MCF 10A (cell line): ENCODE data around the gene UBR4. TPM values are rescaled to one million over a fixed set of nuclear protein-coding genes. Genes with fewer than 3 reads are reported as not detected.

Experiments used
- BruUV-seq: library from RNA; stranded (reverse); fragments of 400-500 nt; replicated peaks from 2 replicates; lab custom pipeline; 2021; lab: Mats Ljungman, UMichigan
- CTCF ChIA-PET: fragments of 300-600 bp; sonication (Branson Sonifier 250); formaldehyde crosslinking; extraction: SDS; loops from one replicate; lab custom pipeline; 2021; ENCODE audit warnings: antibody characterized with exemption, inconsistent platforms; lab: Yijun Ruan, JAX
- POLR2A ChIA-PET: fragments of 300-600, 350-650 bp; sonication (Branson Sonifier 250); formaldehyde crosslinking; extraction: SDS; loops from one replicate; lab custom pipeline; 2020; ENCODE audit warnings: antibody characterized with exemption, inconsistent platforms; lab: Yijun Ruan, JAX
- DNase-seq: peaks from one replicate; pipeline ENCODE4 v3.0.0-alpha.2; 2018; ENCODE audit not compliant: unreplicated experiment
- H3K27ac Mint-ChIP-seq: one replicate; pipeline ENCODE4 v1.8.0; 2022; ENCODE audit warnings: mild to moderate bottlenecking, low read depth, mixed read lengths; ENCODE audit not compliant: unreplicated experiment
- H3K27me3 Mint-ChIP-seq: one replicate; pipeline ENCODE4 v1.8.0; 2022; ENCODE audit warnings: mixed read lengths; ENCODE audit not compliant: insufficient read depth, unreplicated experiment
- H3K36me3 Mint-ChIP-seq: one replicate; pipeline ENCODE4 v1.8.0; 2022; ENCODE audit warnings: mild to moderate bottlenecking, moderate library complexity, mixed read lengths; ENCODE audit not compliant: insufficient read depth, unreplicated experiment
- H3K4me1 Mint-ChIP-seq: one replicate; pipeline ENCODE4 v1.8.0; 2022; ENCODE audit warnings: mixed read lengths; ENCODE audit not compliant: insufficient read depth, unreplicated experiment
- H3K4me3 Mint-ChIP-seq: one replicate; pipeline ENCODE4 v1.8.0; 2022; ENCODE audit warnings: mild to moderate bottlenecking, moderate library complexity, mixed read lengths; ENCODE audit not compliant: unreplicated experiment
- H3K9me3 Mint-ChIP-seq: one replicate; pipeline ENCODE4 v1.8.0; 2022; ENCODE audit warnings: mixed read lengths; ENCODE audit not compliant: unreplicated experiment
- CTCF ChIP-seq: fragments of 200-600 bp; IDR thresholded peaks from one replicate; pipeline ENCODE4 v1.8.0; 2022; ENCODE audit warnings: antibody characterized with exemption, mild to moderate bottlenecking; ENCODE audit not compliant: unreplicated experiment
- intact Hi-C: fragments of 100-400 bp; cut with micrococcal nuclease; formaldehyde crosslinking; loops from 2 replicates; pipeline ENCODE4 v1.14.1; 2022
- total RNA-seq: library from RNA; stranded (reverse); gene quantifications from 2 replicates; pipeline ENCODE4 v1.2.3, GENCODE V29; 2022

The UBR4 gene
- total RNA-seq, 1 experiment from 2014 or later = 154 TPM

- no peak for TF ChIP-seq CTCF
- BruUV-seq = no TSS peak
- no peak for DNase-seq
- no peak overlapping the region for H3K4me3 Mint-ChIP-seq
- ChIA-PET CTCF (interaction anchor here (0.7 to 1.2 kb wide), 3 partner anchors 15 to 237 kb away, joined by 3 read pairs; no protein-coding TSS in a partner anchor), POLR2A (interaction anchor here (0.9 kb wide), 1 partner anchor 10 kb away, joined by 4 read pairs; no protein-coding TSS in a partner anchor)
- no peak overlapping the region for H3K27ac Mint-ChIP-seq
- H3K36me3 Mint-ChIP-seq = peaks cover 100% of the 10 kb centered on the region
- no peaks in the 10 kb centered on the region for H3K27me3 Mint-ChIP-seq
- H3K4me1 Mint-ChIP-seq = no peaks in the 10 kb centered on the region
- no peaks in the 10 kb centered on the region for H3K9me3 Mint-ChIP-seq
- intact Hi-C loops = no loop called here
Observed at GRCh38 chr1:19120070-19120469, 90.0 kb downstream of the UBR4 start.

GRCh38 chr1:19115082-19115808 lies 94.8 kb downstream of the UBR4 start:
- Mint-ChIP-seq H3K4me1 (no peaks in the 10 kb centered on the region), H3K4me3 (no peak overlapping the region), H3K9me3 (no peaks in the 10 kb centered on the region), H3K36me3 (peaks cover 94% of the 10 kb centered on the region), H3K27me3 (no peaks in the 10 kb centered on the region), H3K27ac (peak overlapping the region; percentile 54)
- no peak for TF ChIP-seq CTCF
- ChIA-PET POLR2A (interaction anchor here (0.6 to 0.9 kb wide), 2 partner anchors 13 to 96 kb away, joined by 3 to 4 read pairs; no protein-coding TSS in a partner anchor), CTCF (interaction anchor here (0.6 to 2.0 kb wide), 5 partner anchors 12 to 993 kb away, joined by 3 to 7 read pairs (median 4); no protein-coding TSS in a partner anchor)
- no peak for DNase-seq
- intact Hi-C loops = no loop called here
- no TSS peak for BruUV-seq

GRCh38 chr1:19113697-19114092 lies 96.4 kb downstream of the UBR4 start:
- intact Hi-C loops = loop anchor here (1.0 kb wide), 1 partner anchor 206 kb away; no protein-coding TSS in a partner anchor
- CTCF ChIA-PET = interaction anchor here (0.6 to 3.1 kb wide), 12 partner anchors 9 to 230 kb away, joined by 3 to 19 read pairs (median 4); no protein-coding TSS in a partner anchor
- Mint-ChIP-seq H3K27me3 (no peaks in the 10 kb centered on the region), H3K9me3 (no peaks in the 10 kb centered on the region), H3K4me1 (no peaks in the 10 kb centered on the region), H3K4me3 (no peak overlapping the region), H3K36me3 (peaks cover 89% of the 10 kb centered on the region), H3K27ac (no peak overlapping the region)
- BruUV-seq = no TSS peak
- DNase-seq = peak; percentile 54
- peak; percentile 26 for TF ChIP-seq CTCF
- POLR2A ChIA-PET = interaction anchor here (1.6 kb wide), 1 partner anchor 9 kb away, joined by 4 read pairs; no protein-coding TSS in a partner anchor
